SH-SY5Y (cell line): ENCODE measurements around the gene SLC2A5.

Experiments used
- GATA2 ChIP-seq: IDR thresholded peaks from 2 replicates; pipeline ENCODE4 v1.6.1; 2011; ENCODE audit warnings: mild to moderate bottlenecking, low read depth, low read length
- GATA3 ChIP-seq: IDR thresholded peaks from 2 replicates; pipeline ENCODE4 v1.6.1; 2011; ENCODE audit warnings: low read depth, mild to moderate bottlenecking, low read length, moderate library complexity

SLC2A5 gene

GRCh38 chr1:9059891-9060744, 9.3 kb downstream of the SLC2A5 start:
- no peak for TF ChIP-seq GATA2
- no peak for TF ChIP-seq GATA3

- no peak for TF ChIP-seq GATA3
- no peak for TF ChIP-seq GATA2
Measured at GRCh38 chr1:9058465-9058864, 11.0 kb downstream of the SLC2A5 start.

GRCh38 chr1:9057851-9058250, 11.6 kb downstream of the SLC2A5 start:
- TF ChIP-seq GATA2 (no peak), GATA3 (no peak)

- TF ChIP-seq GATA3: no peak
- no peak for TF ChIP-seq GATA2
Measured at GRCh38 chr1:9052272-9053049, 17.0 kb downstream of the SLC2A5 start.

GRCh38 chr1:9051379-9051778, 18.1 kb downstream of the SLC2A5 start:
- TF ChIP-seq GATA2 (no peak), GATA3 (no peak)

GRCh38 chr1:9050803-9051202, 18.6 kb downstream of the SLC2A5 start:
- TF ChIP-seq GATA2: no peak
- no peak for TF ChIP-seq GATA3

- TF ChIP-seq GATA3 (no peak), GATA2 (no peak)
Measured at GRCh38 chr1:9048551-9048950, 20.9 kb downstream of the SLC2A5 start.

- TF ChIP-seq GATA2 (no peak), GATA3 (no peak)
Measured at GRCh38 chr1:9047019-9047418, 22.4 kb downstream of the SLC2A5 start.

GRCh38 chr1:9045861-9046510, 23.4 kb downstream of the SLC2A5 start:
- TF ChIP-seq GATA3 (no peak), GATA2 (no peak)

- TF ChIP-seq GATA2: no peak
- TF ChIP-seq GATA3: no peak
Measured at GRCh38 chr1:9044236-9044635, 25.2 kb downstream of the SLC2A5 start.

- TF ChIP-seq GATA2: no peak
- no peak for TF ChIP-seq GATA3
Measured at GRCh38 chr1:9042272-9042671, 27.2 kb downstream of the SLC2A5 start.

GRCh38 chr1:9041116-9041779, 28.2 kb downstream of the SLC2A5 start:
- TF ChIP-seq GATA3: no peak
- no peak for TF ChIP-seq GATA2

- no peak for TF ChIP-seq GATA2
- TF ChIP-seq GATA3: no peak
Measured at GRCh38 chr1:9040659-9041030, 28.8 kb downstream of the SLC2A5 start.

- TF ChIP-seq GATA2 (no peak), GATA3 (no peak)
Measured at GRCh38 chr1:9039761-9040658, 29.4 kb downstream of the SLC2A5 start.
